ENCODE measurements around the gene KMT2C. TPM values are rescaled to one million over a fixed set of nuclear protein-coding genes. Genes with fewer than 3 reads are reported as not detected.

The KMT2C gene
- total RNA-seq, 8 experiments from 2014 or later: 27.8 to 64.0 (median 35.8) TPM

- peak in 5 of 8 experiments; percentile 20 to 81 (median 80) for ATAC-seq (replicated peaks in 6 of 8)
- no peak overlapping the region for H3K27ac ChIP-seq
- H3K4me1 ChIP-seq (replicated peaks in 1 of 2): no peaks in the 10 kb centered on the region
- H3K4me3 ChIP-seq: no peak overlapping the region
- in situ Hi-C loops (cut with MboI; ENCODE audit: low pct_unique_long_range_greater_than_20kb in 2 of 9, low sequenced_read_pairs in 9 of 9, unreplicated experiment in 9 of 9): no loop called here
- WGBS, 10 experiments: 11 to 100% (median 89%) methylated on average over 1 to 4 of the region's 4 CpGs
These were observed 289.8 kb downstream of the KMT2C start for GRCh38 chr7:152145853-152146466.

- ATAC-seq (replicated peaks in 6 of 8): no peak
- H3K27ac ChIP-seq: no peak overlapping the region
- WGBS, 10 experiments: 90 to 100% (median 93%) methylated on average over 2 to 10 of the region's 12 CpGs
- H3K4me1 ChIP-seq (replicated peaks in 1 of 2): no peaks in the 10 kb centered on the region
- in situ Hi-C loops (cut with MboI; ENCODE audit: low pct_unique_long_range_greater_than_20kb in 2 of 9, low sequenced_read_pairs in 9 of 9, unreplicated experiment in 9 of 9): no loop called here
- H3K4me3 ChIP-seq: no peak overlapping the region
These were observed 291.1 kb downstream of the KMT2C start for GRCh38 chr7:152144557-152145245.

- no peaks in the 10 kb centered on the region for H3K4me1 ChIP-seq (replicated peaks in 1 of 2)
- in situ Hi-C loops (cut with MboI; ENCODE audit: low pct_unique_long_range_greater_than_20kb in 2 of 9, low sequenced_read_pairs in 9 of 9, unreplicated experiment in 9 of 9): no loop called here
- ATAC-seq (replicated peaks in 6 of 8): no peak
- H3K4me3 ChIP-seq: no peak overlapping the region
- WGBS, 10 experiments: 17 to 100% (median 90%) methylated on average over 2 to 5 of the region's 5 CpGs
- no peak overlapping the region for H3K27ac ChIP-seq
These were observed 292.7 kb downstream of the KMT2C start for GRCh38 chr7:152142976-152143595.

GRCh38 chr7:152140560-152140959 is 295.2 kb downstream of the KMT2C start:
- Histone ChIP-seq H3K27ac (no peak overlapping the region), H3K4me3 (no peak overlapping the region), H3K4me1 (replicated peaks in 1 of 2) (peaks cover 3 to 14% of the 10 kb centered on the region in 2 donors)
- WGBS, 10 experiments: 50 to 100% (median 90%) methylated on average over 1 to 2 of the region's 2 CpGs; no CpG with 5 or more reads in 2 of the 10 experiments
- no peak for ATAC-seq (replicated peaks in 6 of 8)
- in situ Hi-C loops (cut with MboI; ENCODE audit: low pct_unique_long_range_greater_than_20kb in 2 of 9, low sequenced_read_pairs in 9 of 9, unreplicated experiment in 9 of 9): no loop called here

GRCh38 chr7:152140067-152140466 is 295.7 kb downstream of the KMT2C start:
- H3K27ac ChIP-seq: no peak overlapping the region
- no peak overlapping the region for H3K4me3 ChIP-seq
- no peak for ATAC-seq (replicated peaks in 6 of 8)
- H3K4me1 ChIP-seq (replicated peaks in 1 of 2): peaks cover 3 to 14% of the 10 kb centered on the region in 2 donors
- in situ Hi-C loops (cut with MboI; ENCODE audit: low pct_unique_long_range_greater_than_20kb in 2 of 9, low sequenced_read_pairs in 9 of 9, unreplicated experiment in 9 of 9): no loop called here
- 100% methylated on average over 1 to 3 of the region's 4 CpGs; no CpG with 5 or more reads in 2 of the 10 experiments for WGBS, 10 experiments

GRCh38 chr7:152137476-152138025 is 298.3 kb downstream of the KMT2C start:
- Histone ChIP-seq H3K4me3 (no peak overlapping the region), H3K4me1 (replicated peaks in 1 of 2) (peaks cover 3 to 14% of the 10 kb centered on the region in 2 donors), H3K27ac (no peak overlapping the region)
- ATAC-seq (replicated peaks in 6 of 8): peak in 2 of 8 experiments; percentile 31 to 74
- WGBS, 10 experiments: 52 to 100% (median 87%) methylated on average over 2 to 7 of the region's 7 CpGs; no CpG with 5 or more reads in 3 of the 10 experiments
- in situ Hi-C loops (cut with MboI; ENCODE audit: low pct_unique_long_range_greater_than_20kb in 2 of 9, low sequenced_read_pairs in 9 of 9, unreplicated experiment in 9 of 9): no loop called here

- WGBS, 10 experiments: 15 to 79% (median 62%) methylated on average over 1 to 9 of the region's 9 CpGs
- H3K27ac ChIP-seq: peak overlapping the region in 1 of 2 donors; percentile 28
- no peak overlapping the region for H3K4me3 ChIP-seq
- peaks cover 3 to 14% of the 10 kb centered on the region in 2 donors for H3K4me1 ChIP-seq (replicated peaks in 1 of 2)
- in situ Hi-C loops (cut with MboI; ENCODE audit: low pct_unique_long_range_greater_than_20kb in 2 of 9, low sequenced_read_pairs in 9 of 9, unreplicated experiment in 9 of 9): no loop called here
- ATAC-seq (replicated peaks in 6 of 8): peak in 6 of 8 experiments; percentile 53 to 71 (median 57)
These were observed 299.1 kb downstream of the KMT2C start for GRCh38 chr7:152136686-152137085.

- WGBS, 10 experiments: 80 to 100% (median 97%) methylated on average over 1 to 12 of the region's 13 CpGs; no CpG with 5 or more reads in 3 of the 10 experiments
- Histone ChIP-seq H3K4me3 (no peak overlapping the region), H3K4me1 (replicated peaks in 1 of 2) (peaks cover 3 to 14% of the 10 kb centered on the region in 2 donors), H3K27ac (no peak overlapping the region)
- peak in 3 of 8 experiments; percentile 18 to 34 (median 22) for ATAC-seq (replicated peaks in 6 of 8)
- in situ Hi-C loops (cut with MboI; ENCODE audit: low pct_unique_long_range_greater_than_20kb in 2 of 9, low sequenced_read_pairs in 9 of 9, unreplicated experiment in 9 of 9): no loop called here
These were observed 302.0 kb downstream of the KMT2C start for GRCh38 chr7:152133804-152134203.

- Histone ChIP-seq H3K27ac (no peak overlapping the region), H3K4me3 (no peak overlapping the region), H3K4me1 (replicated peaks in 1 of 2) (peaks cover 3 to 14% of the 10 kb centered on the region in 2 donors)
- 83 to 100% (median 95%) methylated on average over 1 to 5 of the region's 5 CpGs; no CpG with 5 or more reads in 4 of the 10 experiments for WGBS, 10 experiments
- peak in 1 of 8 experiments; percentile 11 for ATAC-seq (replicated peaks in 6 of 8)
- in situ Hi-C loops (cut with MboI; ENCODE audit: low pct_unique_long_range_greater_than_20kb in 2 of 9, low sequenced_read_pairs in 9 of 9, unreplicated experiment in 9 of 9): no loop called here
These were observed 303.0 kb downstream of the KMT2C start for GRCh38 chr7:152132812-152133211.

GRCh38 chr7:152131981-152132494 is 303.8 kb downstream of the KMT2C start:
- Histone ChIP-seq H3K27ac (no peak overlapping the region), H3K4me3 (no peak overlapping the region), H3K4me1 (replicated peaks in 1 of 2) (peaks cover 3 to 8% of the 10 kb centered on the region in 2 donors)
- WGBS, 10 experiments: 70 to 100% (median 88%) methylated on average over 1 to 7 of the region's 12 CpGs; no CpG with 5 or more reads in 4 of the 10 experiments
- in situ Hi-C loops (cut with MboI; ENCODE audit: low pct_unique_long_range_greater_than_20kb in 2 of 9, low sequenced_read_pairs in 9 of 9, unreplicated experiment in 9 of 9): no loop called here
- ATAC-seq (replicated peaks in 6 of 8): no peak

- Histone ChIP-seq H3K27ac (no peak overlapping the region), H3K4me1 (replicated peaks in 1 of 2) (no peaks in the 10 kb centered on the region), H3K4me3 (no peak overlapping the region)
- ATAC-seq (replicated peaks in 6 of 8): no peak
- WGBS, 10 experiments: 89 to 100% (median 94%) methylated on average over 1 to 17 of the region's 37 CpGs
- in situ Hi-C loops (cut with MboI; ENCODE audit: low pct_unique_long_range_greater_than_20kb in 2 of 9, low sequenced_read_pairs in 9 of 9, unreplicated experiment in 9 of 9): no loop called here
These were observed 304.9 kb downstream of the KMT2C start for GRCh38 chr7:152130658-152131590.

GRCh38 chr7:152129682-152130081 is 306.1 kb downstream of the KMT2C start:
- in situ Hi-C loops (cut with MboI; ENCODE audit: low pct_unique_long_range_greater_than_20kb in 2 of 9, low sequenced_read_pairs in 9 of 9, unreplicated experiment in 9 of 9): no loop called here
- H3K4me3 ChIP-seq: no peak overlapping the region

More at GRCh38 chr7:152129682-152130081, 306.1 kb downstream of the KMT2C start:
- 75 to 100% (median 96%) methylated on average over 3 to 7 of the region's 7 CpGs for WGBS, 10 experiments
- H3K27ac ChIP-seq: no peak overlapping the region
- no peak for ATAC-seq (replicated peaks in 6 of 8)
- H3K4me1 ChIP-seq (replicated peaks in 1 of 2): no peaks in the 10 kb centered on the region

Data from motor neuron (in vitro differentiated cells).